ENCODE data around the gene PHLPP1. TPM values are rescaled to one million over a fixed set of nuclear protein-coding genes. Genes with fewer than 3 reads are reported as not detected.
A peak's percentile ranks its signal among the peaks of the same experiment; 100 is the strongest.

Gene PHLPP1
- total RNA-seq, 1 experiment from 2014 or later, result 39.9 TPM

DNA sequence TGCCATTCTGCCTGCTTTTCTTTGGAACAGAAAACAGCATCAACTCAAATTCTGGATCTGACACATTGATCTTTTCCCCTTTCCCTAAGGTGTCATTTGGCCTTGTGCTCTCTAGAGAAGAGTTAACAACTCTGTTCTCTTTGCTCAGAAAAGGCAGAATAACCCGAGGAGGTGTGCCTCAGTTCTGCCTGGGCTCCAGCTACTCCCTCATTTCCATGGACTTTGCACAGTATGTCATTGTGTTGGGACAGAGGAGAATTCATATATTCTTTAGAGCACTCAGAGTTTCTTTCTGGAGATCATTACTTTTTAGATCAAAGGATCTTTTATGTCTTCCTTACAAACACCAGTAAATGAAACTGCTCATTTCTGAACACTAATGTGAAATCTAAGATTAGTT, 249.1 kb downstream of the PHLPP1 start:
- Histone ChIP-seq H2AK5ac (ENCODE audit: insufficient read length, low read length) (no peak overlapping the region), H3K23ac (ENCODE audit: insufficient read length, low read depth, low read length) (no peak overlapping the region), H3K4me2 (ENCODE audit: insufficient read depth, insufficient read length, low read length) (no peak overlapping the region), H3K79me1 (ENCODE audit: insufficient read depth, low read depth, low read length, poor library complexity, severe bottlenecking) (no peaks in the 10 kb centered on the region), H3K14ac (ENCODE audit: insufficient read depth, low read length) (no peak overlapping the region), H2BK5ac (ENCODE audit: insufficient read length, low read length) (no peak overlapping the region), H2BK15ac (ENCODE audit: low read depth, low read length) (no peak overlapping the region), H3K9ac (ENCODE audit: extremely low read depth, insufficient read length, low read length) (peak overlapping the region; percentile 2), H4K20me1 (ENCODE audit: control insufficient read depth, insufficient read depth, insufficient read length) (no peaks in the 10 kb centered on the region), H3K27me3 (ENCODE audit: insufficient read depth, low read length) (no peaks in the 10 kb centered on the region), H4K5ac (ENCODE audit: insufficient read length, low read depth, low read length) (no peak overlapping the region), H3K23me2 (ENCODE audit: insufficient read length, low read depth, low read length, poor library complexity, severe bottlenecking) (no peaks in the 10 kb centered on the region), H3K56ac (ENCODE audit: insufficient read length, low read depth, low read length) (no peak overlapping the region), H2BK12ac (ENCODE audit: insufficient read length, low read depth, low read length) (no peak overlapping the region), H3T11ph (ENCODE audit: low read length) (no peak overlapping the region), H3K4me1 (ENCODE audit: insufficient read depth, low read length) (no peaks in the 10 kb centered on the region), H4K91ac (ENCODE audit: insufficient read length, low read depth, low read length) (no peak overlapping the region), H3K18ac (ENCODE audit: insufficient read length, low read depth, low read length) (no peak overlapping the region), H3K27ac (ENCODE audit: insufficient read length, low read depth, low read length) (no peak overlapping the region), H2BK120ac (ENCODE audit: low read depth, low read length, poor library complexity, severe bottlenecking) (no peak overlapping the region), H3K4ac (ENCODE audit: low read depth, low read length) (no peak overlapping the region), H3K79me2 (ENCODE audit: insufficient read depth, low read length) (0 out of 2 replicates have a peak, but pooled peaks cover 2% of the 10 kb centered on the region), H3K9me3 (ENCODE audit: control insufficient read depth, low read depth, low read length) (no peaks in the 10 kb centered on the region), H2BK20ac (ENCODE audit: low read depth, low read length, poor library complexity, severe bottlenecking) (no peak overlapping the region), H4K8ac (replicated peaks; ENCODE audit: insufficient read length, low read depth, low read length) (no peak overlapping the region), H2AFZ (ENCODE audit: low read length) (no peak overlapping the region)
- H3K9me3 Mint-ChIP-seq, result no peaks in the 10 kb centered on the region
- peaks cover 26 to 29% of the 10 kb centered on the region in 2 experiments for H3K4me1 Mint-ChIP-seq
- TF ChIP-seq CTCF (conservative IDR thresholded peaks at IDR 0.05), result no peak
- no peak for DNase-seq
- H3K27ac Mint-ChIP-seq, result peak overlapping the region in 2 of 3 experiments; percentile 20 to 26; a peak in 2 of 7 replicates
- WGBS (ENCODE audit: extremely low coverage, insufficient read length, low lambda C conversion rate), result no CpG with 5 or more reads among the region's 1 CpG
- H3K36me3 Mint-ChIP-seq (ENCODE audit: insufficient read depth in 1 of 3, low read depth in 3 of 3), result peaks cover 16 to 54% (median 44%) of the 10 kb centered on the region in 3 experiments
- H3K4me3 Mint-ChIP-seq, result no peak overlapping the region
- H3K27me3 Mint-ChIP-seq (ENCODE audit: low read depth), result no peaks in the 10 kb centered on the region

All from H9 (cell line).